Fibroblast of villous mesenchyme (primary cell): ENCODE measurements around the gene FAM120B. TPM values are rescaled to one million over a fixed set of nuclear protein-coding genes. Genes with fewer than 3 reads are reported as not detected.

ENCODE experiments used
- DNase-seq: peaks from one replicate; pipeline ENCODE4 v3.0.0-alpha.2; 2010; ENCODE audit warnings: low read depth
- H3K4me3 ChIP-seq: 2 replicates; pipeline ENCODE4 v1.5.1; 2011; ENCODE audit warnings: low read depth, mild to moderate bottlenecking, low read length
- CTCF ChIP-seq: IDR thresholded peaks from 2 replicates; pipeline ENCODE4 v1.5.1; 2012; ENCODE audit warnings: low read depth, mild to moderate bottlenecking, low read length; ENCODE audit not compliant: insufficient read depth
- total RNA-seq: library from RNA; depleted of rRNA; stranded (reverse); fragments of >200 nt; gene quantifications from 2 replicates; pipeline ENCODE4 v1.2.3, GENCODE V29; 2012

The FAM120B gene
- total RNA-seq, 1 donor = 17.3 TPM

- no peak for TF ChIP-seq CTCF
- no peak overlapping the region for H3K4me3 ChIP-seq
- DNase-seq = no peak
Observed at GRCh38 chr6:170420283-170420682, 113.7 kb downstream of the FAM120B start.

GRCh38 chr6:170420791-170421776, 114.5 kb downstream of the FAM120B start:
- TF ChIP-seq CTCF = no peak
- H3K4me3 ChIP-seq = peak overlapping the region; percentile 21
- no peak for DNase-seq

GRCh38 chr6:170421921-170422320, 115.4 kb downstream of the FAM120B start:
- no peak overlapping the region for H3K4me3 ChIP-seq
- TF ChIP-seq CTCF = no peak
- DNase-seq = no peak

GRCh38 chr6:170423030-170423429, 116.5 kb downstream of the FAM120B start:
- no peak for DNase-seq
- TF ChIP-seq CTCF = no peak
- H3K4me3 ChIP-seq = no peak overlapping the region

- DNase-seq = no peak
- no peak for TF ChIP-seq CTCF
Observed at GRCh38 chr6:170423814-170424603, 117.5 kb downstream of the FAM120B start.

GRCh38 chr6:170424604-170425126, 118.1 kb downstream of the FAM120B start:
- no peak for TF ChIP-seq CTCF
- no peak overlapping the region for H3K4me3 ChIP-seq
- no peak for DNase-seq

More at GRCh38 chr6:170423814-170424603, 117.5 kb downstream of the FAM120B start:
- no peak overlapping the region for H3K4me3 ChIP-seq
